Measurements from ENCODE around the gene RHEB. TPM values are rescaled to one million over a fixed set of nuclear protein-coding genes. Genes with fewer than 3 reads are reported as not detected.

RHEB gene
- total RNA-seq, 1 experiment from 2014 or later = 114 TPM

GRCh38 chr7:151424799-151425198 is 94.9 kb downstream of the RHEB start:
- Histone ChIP-seq H3K27ac (ENCODE audit: insufficient read length, low read depth, low read length) (no peak overlapping the region), H2BK20ac (ENCODE audit: low read depth, low read length, poor library complexity, severe bottlenecking) (no peak overlapping the region), H3K4ac (ENCODE audit: low read depth, low read length) (no peak overlapping the region), H3K14ac (ENCODE audit: insufficient read depth, low read length) (no peak overlapping the region), H2BK5ac (ENCODE audit: insufficient read length, low read length) (no peak overlapping the region), H4K91ac (ENCODE audit: insufficient read length, low read depth, low read length) (no peak overlapping the region), H2BK120ac (ENCODE audit: low read depth, low read length, poor library complexity, severe bottlenecking) (no peak overlapping the region), H2AK5ac (ENCODE audit: insufficient read length, low read length) (no peak overlapping the region), H4K8ac (replicated peaks; ENCODE audit: insufficient read length, low read depth, low read length) (no peak overlapping the region), H3K23me2 (ENCODE audit: insufficient read length, low read depth, low read length, poor library complexity, severe bottlenecking) (no peaks in the 10 kb centered on the region), H3K79me1 (ENCODE audit: insufficient read depth, low read depth, low read length, poor library complexity, severe bottlenecking) (no peaks in the 10 kb centered on the region), H2AFZ (ENCODE audit: low read length) (no peak overlapping the region), H3K4me1 (ENCODE audit: insufficient read depth, low read length) (no peaks in the 10 kb centered on the region; the same call in 1 of the 2 replicates), H3K79me2 (ENCODE audit: insufficient read depth, low read length) (no peaks in the 10 kb centered on the region), H3K4me2 (ENCODE audit: insufficient read depth, insufficient read length, low read length) (no peak overlapping the region), H3K23ac (ENCODE audit: insufficient read length, low read depth, low read length) (no peak overlapping the region), H3K56ac (ENCODE audit: insufficient read length, low read depth, low read length) (no peak overlapping the region), H2BK15ac (ENCODE audit: low read depth, low read length) (no peak overlapping the region), H3K9ac (ENCODE audit: extremely low read depth, insufficient read length, low read length) (no peak overlapping the region), H4K20me1 (ENCODE audit: control insufficient read depth, insufficient read depth, insufficient read length) (no peaks in the 10 kb centered on the region), H3K27me3 (ENCODE audit: insufficient read depth, low read length) (no peaks in the 10 kb centered on the region), H3T11ph (ENCODE audit: low read length) (no peak overlapping the region), H2BK12ac (ENCODE audit: insufficient read length, low read depth, low read length) (no peak overlapping the region), H3K18ac (ENCODE audit: insufficient read length, low read depth, low read length) (no peak overlapping the region), H4K5ac (ENCODE audit: insufficient read length, low read depth, low read length) (no peak overlapping the region), H3K9me3 (ENCODE audit: control insufficient read depth, low read depth, low read length) (no peaks in the 10 kb centered on the region)
- Mint-ChIP-seq H3K9me3 (peaks cover 7 to 25% of the 10 kb centered on the region in 2 experiments; a peak in 4 of 5 replicates), H3K27me3 (ENCODE audit: low read depth) (peaks cover 48% of the 10 kb centered on the region), H3K4me3 (no peak overlapping the region), H3K36me3 (ENCODE audit: insufficient read depth in 1 of 3, low read depth in 3 of 3) (peaks cover 0 to 11% (median 0%) of the 10 kb centered on the region in 3 experiments; a peak in 2 of 7 replicates), H3K4me1 (peaks cover 26 to 33% of the 10 kb centered on the region in 2 experiments), H3K27ac (no peak overlapping the region)
- TF ChIP-seq CTCF (conservative IDR thresholded peaks at IDR 0.05) = no peak
- DNase-seq = no peak
- no CpG with 5 or more reads among the region's 5 CpGs for WGBS (ENCODE audit: extremely low coverage, insufficient read length, low lambda C conversion rate)

Data from H9 (cell line).